GM12878 (cell line): Measurements from ENCODE around the gene EPHB2.

Source experiments
- CTCF ChIP-seq, 3 experiments: IDR thresholded peaks in 2 of 3; conservative IDR thresholded peaks in 1 of 3; 2 replicates each; pipeline ENCODE4 v1.5.1; 2011; ENCODE audit warnings: low read depth in 3 of 3, low read length in 3 of 3, mild to moderate bottlenecking in 3 of 3, control low read depth in 2 of 3, moderate library complexity in 2 of 3, inconsistent platforms in 1 of 3, mixed read lengths in 1 of 3; ENCODE audit not compliant: control insufficient read depth in 2 of 3, insufficient read depth in 1 of 3; ENCODE audit errors: extremely low read depth in 1 of 3
- FOS ChIP-seq: IDR thresholded peaks from 3 replicates; pipeline ENCODE4 v1.6.1; 2011; ENCODE audit warnings: borderline replicate concordance; ENCODE audit not compliant: insufficient read length; ENCODE audit errors: extremely low read depth
- GABPA ChIP-seq: IDR thresholded peaks from 2 replicates; pipeline ENCODE4 v1.6.1; 2014; ENCODE audit warnings: antibody characterized with exemption, low read depth, mild to moderate bottlenecking, inconsistent platforms
- KDM1A ChIP-seq: fragments of 200-600 bp; sonication (generic); IDR thresholded peaks from 2 replicates; pipeline ENCODE4 v1.6.1; 2016; ENCODE audit warnings: borderline replicate concordance
- NR2C2 ChIP-seq: IDR thresholded peaks from 2 replicates; pipeline ENCODE4 v1.6.1; 2011; ENCODE audit warnings: borderline replicate concordance, low read depth; ENCODE audit not compliant: control insufficient read depth, insufficient read length
- REST ChIP-seq: IDR thresholded peaks from 2 replicates; pipeline ENCODE4 v1.6.1; 2012; ENCODE audit warnings: mild to moderate bottlenecking, low read depth, low read length

- TF ChIP-seq KDM1A (no peak), NR2C2 (no peak), GABPA (no peak), REST (no peak), FOS (no peak), CTCF (IDR thresholded peaks at IDR 0.05 in 2 of 3, conservative IDR thresholded peaks at IDR 0.05 in 1 of 3; ENCODE audit: control insufficient read depth in 2 of 3, extremely low read depth in 1 of 3, insufficient read depth in 1 of 3, low read depth in 3 of 3, low read length in 3 of 3) (no peak)
Measured at GRCh38 chr1:22892789-22893188, 182.2 kb downstream of the EPHB2 start.
